ENCODE measurements around the gene ATP8A1.

DNA sequence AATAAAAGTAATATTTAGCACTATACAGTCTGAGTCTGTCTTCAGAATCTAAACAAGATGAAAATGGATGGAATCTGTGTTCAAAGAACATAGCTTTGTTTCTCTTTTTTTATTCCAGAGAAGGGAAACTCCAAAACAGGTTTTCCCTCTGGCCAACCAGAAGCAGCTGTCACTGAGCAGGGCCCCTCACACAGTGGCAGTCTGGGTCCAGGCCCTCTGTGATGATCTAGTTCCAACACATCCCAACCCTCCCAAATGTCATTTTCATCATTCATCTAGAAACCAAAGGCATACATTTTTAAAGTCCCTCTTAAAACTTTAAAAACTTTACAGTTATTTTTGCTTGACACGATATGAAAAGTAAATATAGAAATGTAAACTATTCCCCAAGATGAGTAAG lies 70.1 kb downstream of the ATP8A1 start:
- TF ChIP-seq, protein P1, sequence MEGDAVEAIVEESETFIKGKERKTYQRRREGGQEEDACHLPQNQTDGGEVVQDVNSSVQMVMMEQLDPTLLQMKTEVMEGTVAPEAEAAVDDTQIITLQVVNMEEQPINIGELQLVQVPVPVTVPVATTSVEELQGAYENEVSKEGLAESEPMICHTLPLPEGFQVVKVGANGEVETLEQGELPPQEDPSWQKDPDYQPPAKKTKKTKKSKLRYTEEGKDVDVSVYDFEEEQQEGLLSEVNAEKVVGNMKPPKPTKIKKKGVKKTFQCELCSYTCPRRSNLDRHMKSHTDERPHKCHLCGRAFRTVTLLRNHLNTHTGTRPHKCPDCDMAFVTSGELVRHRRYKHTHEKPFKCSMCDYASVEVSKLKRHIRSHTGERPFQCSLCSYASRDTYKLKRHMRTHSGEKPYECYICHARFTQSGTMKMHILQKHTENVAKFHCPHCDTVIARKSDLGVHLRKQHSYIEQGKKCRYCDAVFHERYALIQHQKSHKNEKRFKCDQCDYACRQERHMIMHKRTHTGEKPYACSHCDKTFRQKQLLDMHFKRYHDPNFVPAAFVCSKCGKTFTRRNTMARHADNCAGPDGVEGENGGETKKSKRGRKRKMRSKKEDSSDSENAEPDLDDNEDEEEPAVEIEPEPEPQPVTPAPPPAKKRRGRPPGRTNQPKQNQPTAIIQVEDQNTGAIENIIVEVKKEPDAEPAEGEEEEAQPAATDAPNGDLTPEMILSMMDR (IDR thresholded peaks at IDR 0.05), result no peak
- no peak for TF ChIP-seq POLR2A (IDR thresholded peaks at IDR 0.05)

Data from adrenal gland (tissue), 5 donors.